K562 (cell line): ENCODE results near the gene MUC5AC. TPM values are rescaled to one million over a fixed set of nuclear protein-coding genes. Genes with fewer than 3 reads are reported as not detected.

Experiments used
- ATAC-seq: fragments of 200-7000 bp; cut with Tn5 transposase; 3 replicates; pipeline ENCODE4 v1.9.1; 2020; ENCODE audit warnings: moderate library complexity
- BruUV-seq: library from RNA; stranded (reverse); fragments of 400-500 nt; replicated peaks from 2 replicates; lab custom pipeline; 2021; lab: Mats Ljungman, UMichigan
- CTCF ChIA-PET: fragments of 300-600 bp; formaldehyde crosslinking; extraction: SDS; loops from one replicate; lab custom pipeline; 2021; ENCODE audit warnings: low intra/inter-chr PET ratio; lab: Yijun Ruan, JAX
- POLR2A ChIA-PET: fragments of 300-600, 350-650 bp; sonication (Branson Sonifier 250); formaldehyde crosslinking; extraction: SDS; loops from one replicate; lab custom pipeline; 2021; ENCODE audit warnings: antibody characterized with exemption, inconsistent platforms; lab: Yijun Ruan, JAX
- DNase-seq, 4 experiments: peaks; one replicate each; pipeline versions ENCODE4 v3.0.0 to v3.0.0-alpha.2; 2011 to 2018; ENCODE audit warnings: low spot score in 3 of 4, mixed read lengths in 3 of 4; ENCODE audit errors: extremely low read depth in 1 of 4
- FAIRE-seq: peaks from 2 replicates; lab custom pipeline; 2011; peaks lifted over from hg19 to GRCh38; lab: Jason Lieb, UNC
- H2AFZ ChIP-seq: 2 replicates; pipeline ENCODE4 v1.6.0; 2011; ENCODE audit warnings: low read depth, low read length, control low read depth, inconsistent platforms
- H3K27ac ChIP-seq: fragments of 200-600 bp; 3 replicates; pipeline ENCODE4 v1.8.0; 2011; ENCODE audit warnings: low read depth, mild to moderate bottlenecking, control low read depth, inconsistent platforms, low read length, moderate library complexity, mixed read lengths; ENCODE audit errors: extremely low read depth
- H3K27me3 ChIP-seq, 2 experiments: fragments of 300-600 bp in 1 of 2; 2 replicates in 1 of 2; 3 replicates in 1 of 2; pipeline versions ENCODE4 v1.6.0 to v1.8.0; 2011; ENCODE audit warnings: inconsistent platforms in 2 of 2, low read length in 2 of 2, mild to moderate bottlenecking in 1 of 2, mixed read lengths in 1 of 2, moderate library complexity in 1 of 2; ENCODE audit not compliant: control insufficient read depth in 2 of 2, insufficient read depth in 2 of 2
- H3K36me3 ChIP-seq: fragments of 300-600 bp; 3 replicates; pipeline ENCODE4 v1.8.0; 2011; ENCODE audit warnings: mild to moderate bottlenecking, low read length, inconsistent platforms; ENCODE audit not compliant: control insufficient read depth, insufficient read depth
- H3K4me1 ChIP-seq, 2 experiments: fragments of 200-600 bp in 1 of 2; replicated peaks in 1 of 2; 2 replicates in 1 of 2; 3 replicates in 1 of 2; pipeline versions ENCODE4 v1.5.1 to v1.8.0; 2011; ENCODE audit warnings: inconsistent platforms in 2 of 2, low read length in 2 of 2, mild to moderate bottlenecking in 1 of 2, mixed read lengths in 1 of 2, moderate library complexity in 1 of 2; ENCODE audit not compliant: control insufficient read depth in 2 of 2, insufficient read depth in 2 of 2
- H3K4me2 ChIP-seq: 2 replicates; pipeline ENCODE4 v1.6.1; 2011; ENCODE audit warnings: low read length, control low read depth, inconsistent platforms, mixed read lengths; ENCODE audit not compliant: insufficient read depth
- H3K4me3 ChIP-seq: fragments of 200-600 bp; sonication (generic), shearing (Covaris generic); 2 replicates; pipeline ENCODE4 v1.5.1; 2016; ENCODE audit warnings: control low read depth, inconsistent platforms
- H3K79me2 ChIP-seq: fragments of 200-600 bp; 3 replicates; pipeline ENCODE4 v1.8.0; 2011; ENCODE audit warnings: low read length, inconsistent platforms; ENCODE audit not compliant: control insufficient read depth, insufficient read depth
- H3K9ac ChIP-seq, 2 experiments: 2 replicates each; pipeline versions ENCODE4 v1.6.0 to v1.6.1; 2011; ENCODE audit warnings: low read depth in 2 of 2, low read length in 2 of 2, control low read depth in 1 of 2, inconsistent platforms in 1 of 2, mild to moderate bottlenecking in 1 of 2, mixed read lengths in 1 of 2; ENCODE audit not compliant: insufficient read depth in 1 of 2
- H3K9me1 ChIP-seq: one replicate; pipeline ENCODE4 v1.6.0; 2011; ENCODE audit warnings: inconsistent platforms, mild to moderate bottlenecking, low read length, moderate library complexity; ENCODE audit not compliant: control insufficient read depth, insufficient read depth
- H3K9me3 ChIP-seq: replicated peaks from 2 replicates; pipeline ENCODE4 v1.5.1; 2011; ENCODE audit warnings: low read depth, low read length, inconsistent platforms; ENCODE audit not compliant: control insufficient read depth, insufficient read depth
- H4K20me1 ChIP-seq: replicated peaks from 2 replicates; pipeline ENCODE4 v1.6.1; 2011; ENCODE audit warnings: low read length, inconsistent platforms, mixed read lengths; ENCODE audit not compliant: control insufficient read depth, insufficient read depth
- MLX ChIP-seq, 2 experiments: fragments of 450-650 bp in 1 of 2; sonication (generic) in 1 of 2; formaldehyde crosslinking; conservative IDR thresholded peaks; 2 replicates each; pipeline versions ENCODE4 v1.4.0 to v1.8.1; 2020 to 2022; ENCODE audit warnings: mild to moderate bottlenecking in 1 of 2, missing genetic modification reagents in 1 of 2
- TFAP4 ChIP-seq: sonication (generic); formaldehyde crosslinking; IDR thresholded peaks from 2 replicates; pipeline ENCODE4 v1.8.0; 2022; ENCODE audit warnings: missing genetic modification reagents, mild to moderate bottlenecking, moderate library complexity, borderline replicate concordance
- WGBS: fragments of 100-300 bp; shearing (Covaris generic); methylation state at CpG from one replicate; pipeline ENCODE4 v1.1.6; 2016; ENCODE audit warnings: low coverage, mixed read lengths; ENCODE audit not compliant: insufficient coverage; ENCODE audit errors: missing lambda C conversion rate; 5-methylcytosine and 5-hydroxymethylcytosine counted together
- in situ Hi-C: fragments of 300-500 bp; cut with MboI; formaldehyde crosslinking; loops from 4 replicates; pipeline ENCODE4 v1.15.0; 2018; ENCODE audit warnings: inconsistent platforms, mixed read lengths
- intact Hi-C: fragments of 100-400 bp; cut with micrococcal nuclease; formaldehyde crosslinking; loops from 2 replicates; pipeline ENCODE4 v1.14.2; 2022
- polyA plus RNA-seq, 8 experiments: library from polyadenylated mRNA; depleted of rRNA in 4 of 8; stranded (reverse) in 5 of 8; unstranded in 3 of 8; fragments of >200 nt; fragmentation: Nextera tagmentation in 2 of 8; fragmentation: Illumina TruSeq in 1 of 8; extraction: Ambion mirVana in 2 of 8; extraction: Trizol in 1 of 8; gene quantifications; 2 replicates each; pipeline versions ENCODE4 v1.2.1 to v1.2.3, GENCODE V29; 2011 to 2014; ENCODE audit warnings: inconsistent platforms in 1 of 8, missing spikeins in 1 of 8
- total RNA-seq, 7 experiments: library from RNA; depleted of rRNA in 6 of 7; stranded (reverse); fragments of >200 nt in 6 of 7; fragmentation: Illumina TruSeq in 2 of 7; extraction: Trizol in 2 of 7; gene quantifications; 2 replicates each; pipeline versions ENCODE4 v1.2.1 to v1.2.3, GENCODE V29; 2011 to 2021; ENCODE audit warnings: low replicate concordance in 1 of 7

Gene MUC5AC
- total and polyA plus RNA-seq, 9 of the 15 experiments (the other 6 are each of a cell fraction or from before 2014, with no cell fraction given) = not detected

GRCh38 chr11:1129611-1130160 lies 28.1 kb upstream of the MUC5AC start:
- DNase-seq = no peak
- Histone ChIP-seq H3K27me3 (peaks cover 0 to 55% of the 10 kb centered on the region in 2 experiments; a peak in 2 of 5 replicates), H3K9ac (no peak overlapping the region), H3K79me2 (no peaks in the 10 kb centered on the region), H3K9me1 (no peaks in the 10 kb centered on the region), H3K4me2 (no peak overlapping the region), H3K27ac (no peak overlapping the region), H4K20me1 (no peaks in the 10 kb centered on the region; the same call in 1 of the 2 replicates), H3K9me3 (no peaks in the 10 kb centered on the region), H3K4me1 (peaks cover 0 to 14% of the 10 kb centered on the region in 2 experiments; a peak in 1 of 5 replicates), H3K4me3 (no peak overlapping the region), H2AFZ (no peak overlapping the region)
- intact Hi-C loops (no loop called here), in situ Hi-C loops (no loop called here)
- no peak for FAIRE-seq
- CTCF ChIA-PET = no interaction called here
- BruUV-seq = no TSS peak
- no peak for ATAC-seq
- WGBS = 9% methylated on average over 17 of the region's 18 CpGs
- POLR2A ChIA-PET = interaction anchor here (0.6 kb wide), 3 partner anchors 32 to 134 kb away, joined by 3 read pairs; no protein-coding TSS in a partner anchor
- TF ChIP-seq TFAP4 (CRISPR knock-in tag) (0 out of 2 replicates have a peak, but pooled peaks have one; percentile 6), MLX (CRISPR knock-in tag; conservative IDR thresholded peaks at IDR 0.05) (no peak)
- TF ChIP-seq, all 486 proteins: peak for 1
- no peaks in the 10 kb centered on the region for H3K36me3 ChIP-seq
